GM12878 (cell line): ENCODE results near the gene UBXN7. TPM values are rescaled to one million over a fixed set of nuclear protein-coding genes. Genes with fewer than 3 reads are reported as not detected.

Source experiments
- CHD1 ChIP-seq: IDR thresholded peaks from 2 replicates; pipeline ENCODE4 v1.6.1; 2012; ENCODE audit warnings: low read depth, low read length, improper control_type of control experiment
- DPF2 ChIP-seq: fragments of 450-650 bp; IDR thresholded peaks from 2 replicates; pipeline ENCODE4 v1.6.1; 2017; ENCODE audit warnings: mild to moderate bottlenecking
- EGR1 ChIP-seq, 2 experiments: IDR thresholded peaks; 1 replicate in 1 of 2; 2 replicates in 1 of 2; pipeline ENCODE4 v1.6.1; 2011 to 2012; ENCODE audit warnings: low read depth in 2 of 2, low read length in 2 of 2, borderline replicate concordance in 1 of 2, mild to moderate bottlenecking in 1 of 2, moderate library complexity in 1 of 2
- GATAD2B ChIP-seq: fragments of 450-650 bp; conservative IDR thresholded peaks from 2 replicates; pipeline ENCODE4 v1.6.1; 2017; ENCODE audit warnings: low read depth, mild to moderate bottlenecking, moderate library complexity
- JUNB ChIP-seq: IDR thresholded peaks from 2 replicates; pipeline ENCODE4 v1.6.1; 2016; ENCODE audit warnings: antibody characterized with exemption, mild to moderate bottlenecking
- MEF2B ChIP-seq: fragments of 450-650 bp; IDR thresholded peaks from 2 replicates; pipeline ENCODE4 v1.6.1; 2018; ENCODE audit warnings: mild to moderate bottlenecking, moderate library complexity; ENCODE audit not compliant: partially characterized antibody, poor library complexity, severe bottlenecking
- NBN ChIP-seq: fragments of 450-650 bp; IDR thresholded peaks from 2 replicates; pipeline ENCODE4 v1.6.1; 2016
- NR2F1 ChIP-seq: fragments of 450-650 bp; conservative IDR thresholded peaks from 2 replicates; pipeline ENCODE4 v1.6.1; 2017; ENCODE audit warnings: mild to moderate bottlenecking
- POLR2AphosphoS5 ChIP-seq: IDR thresholded peaks from 2 replicates; pipeline ENCODE4 v1.6.1; 2011; ENCODE audit warnings: mild to moderate bottlenecking, low read length, inconsistent platforms
- RB1 ChIP-seq: fragments of 450-650 bp; formaldehyde crosslinking; IDR thresholded peaks from 2 replicates; pipeline ENCODE4 v1.6.1; 2017; ENCODE audit warnings: mild to moderate bottlenecking, borderline replicate concordance
- RCOR1 ChIP-seq: conservative IDR thresholded peaks from 2 replicates; pipeline ENCODE4 v1.6.1; 2012; ENCODE audit warnings: low read depth, low read length, improper control_type of control experiment
- SMAD1 ChIP-seq: fragments of 450-650 bp; IDR thresholded peaks from 2 replicates; pipeline ENCODE4 v1.6.1; 2018; ENCODE audit warnings: mild to moderate bottlenecking, low read depth; ENCODE audit not compliant: partially characterized antibody
- STAT3 ChIP-seq: IDR thresholded peaks from 2 replicates; pipeline ENCODE4 v1.6.1; 2011; ENCODE audit warnings: low read depth, low read length, improper control_type of control experiment
- YBX1 ChIP-seq: fragments of 450-650 bp; IDR thresholded peaks from 2 replicates; pipeline ENCODE4 v1.6.1; 2016; ENCODE audit warnings: antibody characterized with exemption
- ZNF274 ChIP-seq: IDR thresholded peaks from one replicate; pipeline ENCODE4 v1.8.0; 2011; ENCODE audit not compliant: insufficient read length, insufficient read depth
- polyA plus RNA-seq, 11 experiments: library from polyadenylated mRNA; depleted of rRNA in 4 of 11; unstranded in 6 of 11; stranded (reverse) in 5 of 11; fragments of >200 nt; fragmentation: Nextera tagmentation in 4 of 11; fragmentation: Illumina TruSeq in 1 of 11; extraction: Ambion mirVana in 4 of 11; extraction: Trizol in 1 of 11; gene quantifications; 1 replicate in 1 of 11; 2 replicates in 10 of 11; pipeline versions ENCODE4 v1.2.1 to v1.2.3, GENCODE V29; 2011 to 2016; ENCODE audit warnings: inconsistent platforms in 2 of 11, missing spikeins in 2 of 11, low read depth in 1 of 11
- total RNA-seq, 4 experiments: library from RNA; depleted of rRNA in 3 of 4; stranded (reverse); fragments of >200 nt in 3 of 4; fragmentation: Illumina TruSeq in 1 of 4; extraction: Trizol in 1 of 4; gene quantifications; 2 replicates each; pipeline versions ENCODE4 v1.2.1 to v1.2.3, GENCODE V29; 2013 to 2021
- TF ChIP-seq, protein P1 (sequence below): fragments of 450-650 bp; formaldehyde crosslinking; IDR thresholded peaks from 2 replicates; pipeline ENCODE4 v1.4.0; 2022; ENCODE audit warnings: mild to moderate bottlenecking, moderate library complexity
- TF ChIP-seq, protein P2 (sequence below): IDR thresholded peaks from 2 replicates; pipeline ENCODE4 v1.6.1; 2011; ENCODE audit warnings: mild to moderate bottlenecking, low read depth, low read length, moderate library complexity; ENCODE audit not compliant: insufficient replicate concordance
- TF ChIP-seq, protein P3 (sequence below): IDR thresholded peaks from 2 replicates; pipeline ENCODE4 v1.6.1; 2012; ENCODE audit warnings: low read depth, low read length, improper control_type of control experiment
- TF ChIP-seq, protein P4 (sequence below): fragments of 450-650 bp; conservative IDR thresholded peaks from 2 replicates; pipeline ENCODE4 v1.6.1; 2017; ENCODE audit warnings: mild to moderate bottlenecking, moderate library complexity
- TF ChIP-seq, protein P5 (sequence below): IDR thresholded peaks from 2 replicates; pipeline ENCODE4 v1.6.1; 2011; ENCODE audit warnings: low read depth, mild to moderate bottlenecking, low read length, moderate library complexity, borderline replicate concordance; ENCODE audit errors: extremely low read depth
- TF ChIP-seq, protein P6 (sequence below): IDR thresholded peaks from 2 replicates; pipeline ENCODE4 v1.6.1; 2011; ENCODE audit warnings: borderline replicate concordance, low read depth, mild to moderate bottlenecking, moderate library complexity, low read length; ENCODE audit not compliant: insufficient read depth, poor library complexity, severe bottlenecking

The UBXN7 gene
- total and polyA plus RNA-seq, 10 of the 15 experiments (the other 5 are each of a cell fraction or from before 2014, with no cell fraction given), result 4.8 to 78.4 (median 24.9) TPM

DNA sequence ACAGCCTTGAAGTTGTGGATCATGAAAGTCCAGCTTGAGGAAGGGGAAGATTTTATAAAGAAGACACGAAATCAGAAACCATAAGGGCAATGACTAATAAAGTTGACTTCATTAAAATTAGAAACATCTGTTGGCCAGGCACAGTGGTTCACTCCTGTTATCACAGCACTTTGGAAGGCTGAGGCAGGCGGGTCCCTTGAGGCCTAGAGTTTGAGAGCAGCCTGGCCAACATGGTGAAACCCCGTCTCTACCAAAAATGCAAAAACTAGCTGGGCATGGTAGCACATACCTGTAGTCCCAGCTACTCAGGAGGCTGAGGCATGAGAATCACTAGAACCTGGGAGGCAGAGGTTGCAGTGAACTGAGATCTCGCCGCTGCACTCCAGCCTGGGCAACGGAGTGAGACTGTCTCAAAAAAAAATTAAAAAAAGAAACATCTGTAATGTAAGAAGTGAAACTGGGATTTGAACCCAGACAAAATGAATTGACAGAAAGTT is 7.9 kb upstream of the UBXN7 start (continued):
- TF ChIP-seq, protein P1, sequence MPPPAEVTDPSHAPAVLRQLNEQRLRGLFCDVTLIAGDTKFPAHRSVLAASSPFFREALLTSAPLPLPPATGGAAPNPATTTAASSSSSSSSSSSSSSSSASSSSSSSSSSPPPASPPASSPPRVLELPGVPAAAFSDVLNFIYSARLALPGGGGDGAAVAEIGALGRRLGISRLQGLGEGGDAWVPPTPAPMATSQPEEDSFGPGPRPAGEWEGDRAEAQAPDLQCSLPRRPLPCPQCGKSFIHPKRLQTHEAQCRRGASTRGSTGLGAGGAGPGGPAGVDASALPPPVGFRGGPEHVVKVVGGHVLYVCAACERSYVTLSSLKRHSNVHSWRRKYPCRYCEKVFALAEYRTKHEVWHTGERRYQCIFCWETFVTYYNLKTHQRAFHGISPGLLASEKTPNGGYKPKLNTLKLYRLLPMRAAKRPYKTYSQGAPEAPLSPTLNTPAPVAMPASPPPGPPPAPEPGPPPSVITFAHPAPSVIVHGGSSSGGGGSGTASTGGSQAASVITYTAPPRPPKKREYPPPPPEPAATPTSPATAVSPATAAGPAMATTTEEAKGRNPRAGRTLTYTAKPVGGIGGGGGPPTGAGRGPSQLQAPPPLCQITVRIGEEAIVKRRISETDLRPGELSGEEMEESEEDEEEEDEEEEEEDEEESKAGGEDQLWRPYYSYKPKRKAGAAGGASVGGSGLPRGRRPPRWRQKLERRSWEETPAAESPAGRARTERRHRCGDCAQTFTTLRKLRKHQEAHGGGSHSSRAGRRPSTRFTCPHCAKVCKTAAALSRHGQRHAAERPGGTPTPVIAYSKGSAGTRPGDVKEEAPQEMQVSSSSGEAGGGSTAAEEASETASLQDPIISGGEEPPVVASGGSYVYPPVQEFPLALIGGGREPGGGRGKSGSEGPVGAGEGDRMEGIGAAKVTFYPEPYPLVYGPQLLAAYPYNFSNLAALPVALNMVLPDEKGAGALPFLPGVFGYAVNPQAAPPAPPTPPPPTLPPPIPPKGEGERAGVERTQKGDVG (CRISPR knock-in tag), result no peak
- TF ChIP-seq, protein P2, sequence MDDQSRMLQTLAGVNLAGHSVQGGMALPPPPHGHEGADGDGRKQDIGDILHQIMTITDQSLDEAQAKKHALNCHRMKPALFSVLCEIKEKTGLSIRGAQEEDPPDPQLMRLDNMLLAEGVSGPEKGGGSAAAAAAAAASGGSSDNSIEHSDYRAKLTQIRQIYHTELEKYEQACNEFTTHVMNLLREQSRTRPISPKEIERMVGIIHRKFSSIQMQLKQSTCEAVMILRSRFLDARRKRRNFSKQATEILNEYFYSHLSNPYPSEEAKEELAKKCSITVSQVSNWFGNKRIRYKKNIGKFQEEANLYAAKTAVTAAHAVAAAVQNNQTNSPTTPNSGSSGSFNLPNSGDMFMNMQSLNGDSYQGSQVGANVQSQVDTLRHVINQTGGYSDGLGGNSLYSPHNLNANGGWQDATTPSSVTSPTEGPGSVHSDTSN, result no peak
- TF ChIP-seq SMAD1 (peak; percentile 87), RB1 (peak; percentile 52; the same call in 1 of the 2 replicates), DPF2 (0 out of 2 replicates have a peak, but pooled peaks have one; percentile 35), YBX1 (0 out of 2 replicates have a peak, but pooled peaks have one; percentile 14), RCOR1 (no peak), JUNB (peak; percentile 40), NBN (peak; percentile 78), MEF2B (peak; percentile 99), GATAD2B (peak; percentile 95; the same call in 1 of the 2 replicates), NR2F1 (0 out of 2 replicates have a peak, but pooled peaks have one; percentile 16), EGR1 (IDR thresholded peaks at IDR 0.05; ENCODE audit: borderline replicate concordance in 1 of 2, low read depth in 2 of 2, low read length in 2 of 2) (no peak), ZNF274 (no peak), CHD1 (no peak), POLR2AphosphoS5 (no peak), STAT3 (no peak)
- TF ChIP-seq, protein P3, sequence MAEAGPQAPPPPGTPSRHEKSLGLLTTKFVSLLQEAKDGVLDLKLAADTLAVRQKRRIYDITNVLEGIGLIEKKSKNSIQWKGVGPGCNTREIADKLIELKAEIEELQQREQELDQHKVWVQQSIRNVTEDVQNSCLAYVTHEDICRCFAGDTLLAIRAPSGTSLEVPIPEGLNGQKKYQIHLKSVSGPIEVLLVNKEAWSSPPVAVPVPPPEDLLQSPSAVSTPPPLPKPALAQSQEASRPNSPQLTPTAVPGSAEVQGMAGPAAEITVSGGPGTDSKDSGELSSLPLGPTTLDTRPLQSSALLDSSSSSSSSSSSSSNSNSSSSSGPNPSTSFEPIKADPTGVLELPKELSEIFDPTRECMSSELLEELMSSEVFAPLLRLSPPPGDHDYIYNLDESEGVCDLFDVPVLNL, result no peak
- TF ChIP-seq, protein P4, sequence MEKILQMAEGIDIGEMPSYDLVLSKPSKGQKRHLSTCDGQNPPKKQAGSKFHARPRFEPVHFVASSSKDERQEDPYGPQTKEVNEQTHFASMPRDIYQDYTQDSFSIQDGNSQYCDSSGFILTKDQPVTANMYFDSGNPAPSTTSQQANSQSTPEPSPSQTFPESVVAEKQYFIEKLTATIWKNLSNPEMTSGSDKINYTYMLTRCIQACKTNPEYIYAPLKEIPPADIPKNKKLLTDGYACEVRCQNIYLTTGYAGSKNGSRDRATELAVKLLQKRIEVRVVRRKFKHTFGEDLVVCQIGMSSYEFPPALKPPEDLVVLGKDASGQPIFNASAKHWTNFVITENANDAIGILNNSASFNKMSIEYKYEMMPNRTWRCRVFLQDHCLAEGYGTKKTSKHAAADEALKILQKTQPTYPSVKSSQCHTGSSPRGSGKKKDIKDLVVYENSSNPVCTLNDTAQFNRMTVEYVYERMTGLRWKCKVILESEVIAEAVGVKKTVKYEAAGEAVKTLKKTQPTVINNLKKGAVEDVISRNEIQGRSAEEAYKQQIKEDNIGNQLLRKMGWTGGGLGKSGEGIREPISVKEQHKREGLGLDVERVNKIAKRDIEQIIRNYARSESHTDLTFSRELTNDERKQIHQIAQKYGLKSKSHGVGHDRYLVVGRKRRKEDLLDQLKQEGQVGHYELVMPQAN, result no peak
- TF ChIP-seq, protein P5, sequence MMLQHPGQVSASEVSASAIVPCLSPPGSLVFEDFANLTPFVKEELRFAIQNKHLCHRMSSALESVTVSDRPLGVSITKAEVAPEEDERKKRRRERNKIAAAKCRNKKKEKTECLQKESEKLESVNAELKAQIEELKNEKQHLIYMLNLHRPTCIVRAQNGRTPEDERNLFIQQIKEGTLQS, result no peak
- TF ChIP-seq, protein P6, sequence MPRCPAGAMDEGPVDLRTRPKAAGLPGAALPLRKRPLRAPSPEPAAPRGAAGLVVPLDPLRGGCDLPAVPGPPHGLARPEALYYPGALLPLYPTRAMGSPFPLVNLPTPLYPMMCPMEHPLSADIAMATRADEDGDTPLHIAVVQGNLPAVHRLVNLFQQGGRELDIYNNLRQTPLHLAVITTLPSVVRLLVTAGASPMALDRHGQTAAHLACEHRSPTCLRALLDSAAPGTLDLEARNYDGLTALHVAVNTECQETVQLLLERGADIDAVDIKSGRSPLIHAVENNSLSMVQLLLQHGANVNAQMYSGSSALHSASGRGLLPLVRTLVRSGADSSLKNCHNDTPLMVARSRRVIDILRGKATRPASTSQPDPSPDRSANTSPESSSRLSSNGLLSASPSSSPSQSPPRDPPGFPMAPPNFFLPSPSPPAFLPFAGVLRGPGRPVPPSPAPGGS, result peak; percentile 98
